A549 (cell line): ENCODE results near the gene ELOVL2.

Source experiments
- CEBPB ChIP-seq, 2 experiments: fragments of >200 bp in 1 of 2; sonication (Bioruptor Twin) in 1 of 2; formaldehyde crosslinking in 1 of 2; IDR thresholded peaks; 2 replicates each; pipeline ENCODE4 v1.6.1; 2012 to 2016
- POLR2A ChIP-seq: IDR thresholded peaks from 2 replicates; pipeline ENCODE4 v1.6.1; 2012; ENCODE audit warnings: mild to moderate bottlenecking, low read length
- TF ChIP-seq, protein P1 (sequence below): fragments of >200 bp; sonication (Bioruptor Twin); formaldehyde crosslinking; IDR thresholded peaks from 3 replicates; pipeline ENCODE4 v1.5.1; 2016
- TF ChIP-seq, protein P2 (sequence below): fragments of 200-600 bp; sonication (generic); IDR thresholded peaks from 2 replicates; pipeline ENCODE4 v1.6.1; 2016; ENCODE audit warnings: antibody characterized with exemption, mild to moderate bottlenecking, moderate library complexity

DNA sequence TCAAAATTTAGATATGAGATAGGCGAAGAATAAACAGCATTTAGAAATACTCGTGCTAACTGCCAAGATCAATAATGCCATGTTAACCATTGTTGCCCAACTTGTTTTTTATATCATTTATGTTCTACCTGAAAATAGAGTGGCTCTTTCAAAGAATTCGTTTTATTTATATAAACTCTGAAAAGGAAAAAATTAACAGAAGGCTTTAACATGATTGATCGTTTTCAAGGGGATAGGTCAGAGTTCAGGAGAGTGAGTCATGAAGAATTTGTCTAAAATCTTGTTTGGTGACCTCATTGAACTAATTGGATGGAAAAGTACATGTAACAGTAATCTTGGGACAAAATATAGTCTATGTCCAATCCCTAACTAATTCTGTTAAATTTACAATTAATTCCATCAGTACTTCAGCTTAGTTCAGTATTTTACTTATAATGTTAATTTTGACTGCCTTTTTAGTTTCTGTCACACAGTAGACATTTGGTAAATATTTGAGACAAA lies 11.1 kb upstream of the ELOVL2 start:
- TF ChIP-seq, protein P1, sequence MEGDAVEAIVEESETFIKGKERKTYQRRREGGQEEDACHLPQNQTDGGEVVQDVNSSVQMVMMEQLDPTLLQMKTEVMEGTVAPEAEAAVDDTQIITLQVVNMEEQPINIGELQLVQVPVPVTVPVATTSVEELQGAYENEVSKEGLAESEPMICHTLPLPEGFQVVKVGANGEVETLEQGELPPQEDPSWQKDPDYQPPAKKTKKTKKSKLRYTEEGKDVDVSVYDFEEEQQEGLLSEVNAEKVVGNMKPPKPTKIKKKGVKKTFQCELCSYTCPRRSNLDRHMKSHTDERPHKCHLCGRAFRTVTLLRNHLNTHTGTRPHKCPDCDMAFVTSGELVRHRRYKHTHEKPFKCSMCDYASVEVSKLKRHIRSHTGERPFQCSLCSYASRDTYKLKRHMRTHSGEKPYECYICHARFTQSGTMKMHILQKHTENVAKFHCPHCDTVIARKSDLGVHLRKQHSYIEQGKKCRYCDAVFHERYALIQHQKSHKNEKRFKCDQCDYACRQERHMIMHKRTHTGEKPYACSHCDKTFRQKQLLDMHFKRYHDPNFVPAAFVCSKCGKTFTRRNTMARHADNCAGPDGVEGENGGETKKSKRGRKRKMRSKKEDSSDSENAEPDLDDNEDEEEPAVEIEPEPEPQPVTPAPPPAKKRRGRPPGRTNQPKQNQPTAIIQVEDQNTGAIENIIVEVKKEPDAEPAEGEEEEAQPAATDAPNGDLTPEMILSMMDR, result no peak
- TF ChIP-seq POLR2A (no peak), CEBPB (IDR thresholded peaks at IDR 0.05) (peak in 1 of 2 experiments; percentile 32; a peak in 1 of 4 replicates)
- TF ChIP-seq, protein P2, sequence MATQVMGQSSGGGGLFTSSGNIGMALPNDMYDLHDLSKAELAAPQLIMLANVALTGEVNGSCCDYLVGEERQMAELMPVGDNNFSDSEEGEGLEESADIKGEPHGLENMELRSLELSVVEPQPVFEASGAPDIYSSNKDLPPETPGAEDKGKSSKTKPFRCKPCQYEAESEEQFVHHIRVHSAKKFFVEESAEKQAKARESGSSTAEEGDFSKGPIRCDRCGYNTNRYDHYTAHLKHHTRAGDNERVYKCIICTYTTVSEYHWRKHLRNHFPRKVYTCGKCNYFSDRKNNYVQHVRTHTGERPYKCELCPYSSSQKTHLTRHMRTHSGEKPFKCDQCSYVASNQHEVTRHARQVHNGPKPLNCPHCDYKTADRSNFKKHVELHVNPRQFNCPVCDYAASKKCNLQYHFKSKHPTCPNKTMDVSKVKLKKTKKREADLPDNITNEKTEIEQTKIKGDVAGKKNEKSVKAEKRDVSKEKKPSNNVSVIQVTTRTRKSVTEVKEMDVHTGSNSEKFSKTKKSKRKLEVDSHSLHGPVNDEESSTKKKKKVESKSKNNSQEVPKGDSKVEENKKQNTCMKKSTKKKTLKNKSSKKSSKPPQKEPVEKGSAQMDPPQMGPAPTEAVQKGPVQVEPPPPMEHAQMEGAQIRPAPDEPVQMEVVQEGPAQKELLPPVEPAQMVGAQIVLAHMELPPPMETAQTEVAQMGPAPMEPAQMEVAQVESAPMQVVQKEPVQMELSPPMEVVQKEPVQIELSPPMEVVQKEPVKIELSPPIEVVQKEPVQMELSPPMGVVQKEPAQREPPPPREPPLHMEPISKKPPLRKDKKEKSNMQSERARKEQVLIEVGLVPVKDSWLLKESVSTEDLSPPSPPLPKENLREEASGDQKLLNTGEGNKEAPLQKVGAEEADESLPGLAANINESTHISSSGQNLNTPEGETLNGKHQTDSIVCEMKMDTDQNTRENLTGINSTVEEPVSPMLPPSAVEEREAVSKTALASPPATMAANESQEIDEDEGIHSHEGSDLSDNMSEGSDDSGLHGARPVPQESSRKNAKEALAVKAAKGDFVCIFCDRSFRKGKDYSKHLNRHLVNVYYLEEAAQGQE, result no peak
